Embryonic facial prominence (tissue), 1 donor: ENCODE data around the gene CRYAB.

ENCODE experiments used
- DNase-seq: peaks from one replicate; pipeline ENCODE4 v3.0.0-alpha.2; 2016; ENCODE audit errors: extremely low spot score

CRYAB gene

GRCh38 chr11:111911563-111912401, at the start of gene CRYAB:
Gene CRYAB (minus strand): TSS chr11:111911770. CDS start chr11:111911724, 46 bp downstream.
- no peak for DNase-seq

- no peak for DNase-seq
These were observed 49.3 kb upstream of the CRYAB start for GRCh38 chr11:111960916-111961315.

DNA sequence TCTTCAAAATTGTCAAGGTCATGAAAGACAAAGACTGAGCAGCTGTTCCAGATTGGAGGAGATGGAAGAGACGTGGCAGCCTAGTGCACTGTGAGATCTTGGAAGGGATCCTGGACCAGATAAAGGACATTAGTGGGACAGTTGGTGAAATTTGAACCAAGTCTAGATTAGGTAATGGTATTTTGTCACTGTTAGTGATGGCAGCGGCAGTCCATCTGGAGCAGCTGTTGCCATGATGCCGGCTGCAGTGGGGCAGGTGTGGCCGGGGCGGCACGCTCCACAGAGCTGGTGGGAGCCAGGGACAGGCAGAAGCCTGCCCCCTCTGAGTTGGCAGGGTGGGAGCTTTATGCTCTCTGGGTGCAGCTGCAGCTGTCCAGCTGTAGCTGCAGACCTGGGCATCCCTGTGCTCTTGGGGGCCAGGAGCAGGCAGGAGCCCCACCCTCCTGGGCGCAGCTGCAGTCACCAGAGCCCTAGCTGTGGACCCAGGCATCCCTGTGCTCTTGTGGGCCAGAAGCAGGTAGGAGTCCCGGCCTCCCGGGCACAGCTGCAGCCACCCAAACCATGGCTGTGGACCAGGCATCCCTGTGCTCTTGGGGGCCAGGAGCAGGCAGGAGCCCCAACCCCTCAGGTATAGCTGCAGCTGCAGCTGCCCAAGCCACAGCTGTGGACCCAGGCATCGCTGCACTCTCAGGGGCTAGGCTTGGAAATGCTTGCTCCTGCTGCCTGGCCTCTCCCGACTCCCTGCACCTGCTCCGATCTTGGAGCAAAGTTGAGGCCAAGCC, 46.3 kb upstream of the CRYAB start:
- DNase-seq: no peak

DNA sequence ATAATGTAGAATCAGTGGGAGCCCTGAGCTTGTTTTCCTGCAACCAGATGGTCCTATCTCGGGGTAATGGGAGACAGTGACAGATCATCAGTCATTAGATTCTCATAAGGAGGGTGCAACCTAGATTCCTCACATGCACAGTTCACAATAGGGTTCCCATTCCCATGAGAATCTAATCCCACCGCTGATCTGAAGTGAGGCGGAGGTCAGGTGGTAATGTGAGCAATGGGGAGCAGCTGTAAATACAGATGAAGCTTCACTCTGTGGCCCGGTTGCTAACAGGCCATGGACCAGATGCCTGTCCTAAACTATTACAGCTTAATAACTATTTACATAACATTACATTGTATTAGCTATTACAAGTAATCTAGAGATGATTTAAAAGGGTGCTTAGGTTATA, 42.6 kb upstream of the CRYAB start:
- DNase-seq: no peak

- DNase-seq: no peak
These were observed 40.0 kb upstream of the CRYAB start for GRCh38 chr11:111951565-111951964.

GRCh38 chr11:111949519-111950426, 38.2 kb upstream of the CRYAB start:
- no peak for DNase-seq

GRCh38 chr11:111947143-111947542, 35.6 kb upstream of the CRYAB start:
- no peak for DNase-seq

DNA sequence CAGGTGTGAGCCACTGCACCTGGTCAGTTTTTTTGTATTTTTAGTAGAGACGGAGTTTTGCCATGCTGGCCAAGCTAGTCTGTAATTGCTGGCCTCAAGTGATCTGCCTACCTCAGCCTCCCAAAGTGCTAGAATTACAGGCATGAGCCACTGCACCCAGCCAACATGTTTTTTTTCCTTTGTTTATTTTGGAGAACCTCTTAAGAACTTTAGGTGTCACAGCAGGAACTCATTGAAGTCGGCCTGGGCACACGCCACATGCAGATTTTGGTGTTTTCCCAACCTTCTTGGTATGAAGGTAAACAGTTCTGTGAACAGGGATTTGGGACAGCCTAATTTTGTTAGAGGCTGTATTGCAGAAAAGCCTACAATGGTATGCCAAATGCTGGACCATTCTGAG, 34.9 kb upstream of the CRYAB start:
- DNase-seq: no peak

DNA sequence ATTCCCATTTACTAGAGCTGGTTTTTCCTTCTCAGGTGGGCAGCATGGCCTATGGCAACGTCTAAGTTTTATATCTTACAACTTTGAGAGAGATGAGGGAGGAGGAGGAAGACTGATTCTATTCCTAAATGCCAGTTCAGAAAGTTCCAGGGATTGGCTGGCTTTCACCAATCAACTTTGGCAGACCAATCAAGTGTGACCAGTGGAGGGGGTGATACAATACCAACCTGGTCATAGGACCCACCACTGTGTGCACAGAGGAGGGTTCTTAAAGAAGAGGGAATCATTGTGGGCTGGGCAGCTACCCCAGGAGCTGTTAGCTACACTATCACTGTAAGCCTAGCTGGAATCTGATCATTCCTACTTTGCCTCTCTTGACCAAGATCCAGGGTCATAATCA, 33.6 kb upstream of the CRYAB start:
- no peak for DNase-seq

- no peak for DNase-seq
These were observed 33.1 kb upstream of the CRYAB start for GRCh38 chr11:111944651-111945051.

DNA sequence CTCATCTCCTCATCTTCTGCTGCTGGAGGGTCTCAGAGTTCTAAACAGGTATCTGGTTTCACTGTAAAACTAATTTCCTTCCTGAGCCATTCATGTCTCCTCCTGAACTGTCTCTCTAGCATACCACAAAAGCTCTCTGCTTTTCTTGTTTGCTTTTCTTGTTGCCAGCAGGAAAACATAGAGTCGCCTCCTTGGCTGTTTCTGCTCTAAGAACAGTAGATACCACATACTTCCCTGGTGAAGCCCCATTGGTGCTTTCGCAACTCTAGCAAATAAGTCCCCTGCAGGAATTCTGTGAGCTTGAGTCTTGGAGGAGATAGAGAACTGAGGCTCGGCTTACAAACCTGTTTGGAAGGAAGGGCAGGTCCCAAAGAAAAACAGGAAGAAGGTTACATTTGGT, 32.6 kb upstream of the CRYAB start:
- DNase-seq: no peak

DNA sequence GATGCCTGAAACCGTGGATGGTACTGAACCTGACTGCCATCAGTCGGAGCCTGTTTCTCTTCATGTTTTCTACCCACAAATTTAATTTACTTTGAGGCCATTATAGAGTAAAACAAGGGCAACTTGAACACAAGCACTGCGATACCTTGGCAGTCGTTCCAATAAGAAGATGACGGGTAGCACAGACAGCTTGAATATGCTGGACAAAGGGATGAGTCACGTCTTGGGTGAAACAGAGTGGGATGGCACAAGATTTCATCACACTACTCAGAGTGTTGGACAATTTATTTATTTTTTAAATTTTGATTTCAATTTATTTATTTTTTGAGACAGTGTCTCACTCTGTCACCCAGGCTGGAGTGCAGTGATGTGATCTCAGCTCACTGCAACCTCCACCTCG, 31.3 kb upstream of the CRYAB start:
- no peak for DNase-seq

- DNase-seq: no peak
These were observed 30.4 kb upstream of the CRYAB start for GRCh38 chr11:111941963-111942362.

GRCh38 chr11:111939836-111940604, 28.4 kb upstream of the CRYAB start:
- no peak for DNase-seq

DNA sequence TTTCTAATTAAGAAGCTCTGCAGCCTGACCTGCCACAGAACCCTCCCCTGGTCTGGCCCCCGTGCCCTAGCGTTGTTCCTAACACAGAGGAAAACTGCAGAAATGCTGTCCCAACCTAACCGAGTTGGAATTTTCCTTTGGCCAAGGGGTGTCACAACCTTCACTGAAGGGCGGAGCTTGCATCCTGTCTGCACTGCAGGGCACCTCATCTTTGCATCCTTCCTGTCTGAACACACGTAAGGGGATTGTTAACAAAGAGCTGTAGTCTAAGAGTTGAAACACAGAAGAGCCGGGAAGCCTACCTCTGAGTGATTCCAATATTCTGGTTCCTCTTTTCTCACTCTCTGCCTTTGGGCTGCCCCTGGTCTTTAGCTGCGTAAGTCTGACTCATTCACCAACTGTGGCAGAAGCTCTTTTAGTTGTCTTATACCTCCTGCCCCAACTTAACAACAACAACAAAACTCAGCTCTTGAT, 27.2 kb upstream of the CRYAB start:
- no peak for DNase-seq

- no peak for DNase-seq
These were observed 26.3 kb upstream of the CRYAB start for GRCh38 chr11:111937844-111938243.

- no peak for DNase-seq
These were observed 25.8 kb upstream of the CRYAB start for GRCh38 chr11:111937461-111937769.

DNA sequence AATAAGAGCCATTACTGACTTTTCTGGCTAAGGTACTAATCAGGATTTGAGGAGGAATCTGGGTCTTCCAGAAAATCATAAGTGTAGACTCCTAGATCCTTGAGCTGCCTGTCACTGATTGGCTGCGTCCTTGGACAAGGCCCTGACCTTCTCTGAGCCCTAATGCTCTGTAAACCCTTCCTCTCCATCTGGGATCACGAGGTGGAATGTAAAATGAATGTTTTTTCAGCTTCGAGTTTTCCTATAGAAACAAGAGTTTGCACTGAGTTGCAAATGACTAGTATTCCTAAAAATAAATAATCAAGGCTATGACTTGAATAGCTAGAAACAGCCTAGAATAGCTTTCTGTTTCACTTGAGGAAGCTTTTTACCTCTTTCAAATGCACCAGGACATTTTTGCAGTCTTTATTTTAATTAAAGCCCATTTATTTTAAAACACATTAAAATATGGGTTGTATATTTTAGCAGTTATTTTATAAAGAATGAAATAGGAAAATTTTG, 24.5 kb upstream of the CRYAB start:
- no peak for DNase-seq

- DNase-seq: no peak
These were observed 23.9 kb upstream of the CRYAB start for GRCh38 chr11:111935317-111936039.

DNA sequence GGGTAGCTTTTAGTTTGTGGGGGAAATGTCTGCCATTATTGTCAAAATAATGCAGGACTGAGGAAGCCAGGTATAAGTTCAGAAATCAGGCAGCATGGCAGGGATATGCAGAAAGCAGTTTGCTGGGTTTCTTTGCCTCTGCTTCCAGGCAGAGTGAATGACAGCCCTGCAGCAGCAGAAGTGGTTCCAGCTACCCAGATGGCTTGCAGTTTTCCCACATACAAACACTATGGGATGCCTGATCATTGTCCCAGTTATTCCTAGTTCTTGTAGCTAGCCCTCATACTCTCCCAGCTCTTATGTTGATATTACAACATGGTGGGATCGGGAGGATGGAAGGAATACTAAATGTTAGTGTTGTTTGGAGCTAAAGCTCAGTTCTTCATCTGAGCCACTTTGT, 22.7 kb upstream of the CRYAB start:
- no peak for DNase-seq
